Measurements from ENCODE around the gene ARHGEF3.

The ARHGEF3 gene

GRCh38 chr3:56839784-56840715 is 38.3 kb upstream of the ARHGEF3 start:
- Histone ChIP-seq H3K4me3 (ENCODE audit: low read length) (no peak overlapping the region), H3K9me3 (ENCODE audit: insufficient read depth, low read length) (no peaks in the 10 kb centered on the region), H3K4me1 (ENCODE audit: low read length) (no peaks in the 10 kb centered on the region), H3K27me3 (ENCODE audit: low read depth, low read length) (no peaks in the 10 kb centered on the region), H4K20me1 (ENCODE audit: insufficient read depth, low read length) (no peaks in the 10 kb centered on the region), H3K9ac (ENCODE audit: low read length) (no peak overlapping the region), H3K79me2 (ENCODE audit: low read length) (no peaks in the 10 kb centered on the region), H2AFZ (ENCODE audit: low read depth, low read length) (no peak overlapping the region), H3K27ac (ENCODE audit: low read length) (no peak overlapping the region), H3K4me2 (ENCODE audit: low read length) (no peak overlapping the region), H3K36me3 (replicated peaks; ENCODE audit: low read depth, low read length) (no peaks in the 10 kb centered on the region)
- no peak for TF ChIP-seq EZH2phosphoT487 (IDR thresholded peaks at IDR 0.05; ENCODE audit: low read depth)
- TF ChIP-seq, protein P1, sequence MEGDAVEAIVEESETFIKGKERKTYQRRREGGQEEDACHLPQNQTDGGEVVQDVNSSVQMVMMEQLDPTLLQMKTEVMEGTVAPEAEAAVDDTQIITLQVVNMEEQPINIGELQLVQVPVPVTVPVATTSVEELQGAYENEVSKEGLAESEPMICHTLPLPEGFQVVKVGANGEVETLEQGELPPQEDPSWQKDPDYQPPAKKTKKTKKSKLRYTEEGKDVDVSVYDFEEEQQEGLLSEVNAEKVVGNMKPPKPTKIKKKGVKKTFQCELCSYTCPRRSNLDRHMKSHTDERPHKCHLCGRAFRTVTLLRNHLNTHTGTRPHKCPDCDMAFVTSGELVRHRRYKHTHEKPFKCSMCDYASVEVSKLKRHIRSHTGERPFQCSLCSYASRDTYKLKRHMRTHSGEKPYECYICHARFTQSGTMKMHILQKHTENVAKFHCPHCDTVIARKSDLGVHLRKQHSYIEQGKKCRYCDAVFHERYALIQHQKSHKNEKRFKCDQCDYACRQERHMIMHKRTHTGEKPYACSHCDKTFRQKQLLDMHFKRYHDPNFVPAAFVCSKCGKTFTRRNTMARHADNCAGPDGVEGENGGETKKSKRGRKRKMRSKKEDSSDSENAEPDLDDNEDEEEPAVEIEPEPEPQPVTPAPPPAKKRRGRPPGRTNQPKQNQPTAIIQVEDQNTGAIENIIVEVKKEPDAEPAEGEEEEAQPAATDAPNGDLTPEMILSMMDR (IDR thresholded peaks at IDR 0.05; ENCODE audit: low read depth, low read length) = no peak

DNA sequence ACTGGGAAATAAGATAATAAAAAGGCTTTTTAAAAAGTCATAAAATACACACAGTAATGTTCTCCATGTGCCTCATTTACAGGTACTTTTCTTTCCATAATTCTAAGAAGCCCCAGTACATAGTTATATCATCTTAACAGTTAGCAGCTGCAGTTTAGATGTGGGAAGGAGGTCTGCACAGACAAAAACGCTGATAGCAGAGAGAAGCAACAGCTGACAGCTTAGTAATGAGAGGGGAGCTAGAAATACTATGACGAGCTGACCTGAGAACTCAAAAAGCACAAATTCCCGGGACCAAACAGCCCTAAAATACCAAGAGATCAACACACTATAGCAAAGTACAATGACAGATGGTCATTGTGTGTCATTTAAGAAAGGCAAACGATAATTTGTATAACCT is 36.7 kb upstream of the ARHGEF3 start:
- TF ChIP-seq, protein P1 (IDR thresholded peaks at IDR 0.05; ENCODE audit: low read depth, low read length) = no peak
- TF ChIP-seq EZH2phosphoT487 (IDR thresholded peaks at IDR 0.05; ENCODE audit: low read depth) = no peak
- no peaks in the 10 kb centered on the region for H3K4me1 ChIP-seq (ENCODE audit: low read length)
- no peak overlapping the region for H3K9ac ChIP-seq (ENCODE audit: low read length)
- H3K27me3 ChIP-seq (ENCODE audit: low read depth, low read length) = no peaks in the 10 kb centered on the region
- H3K27ac ChIP-seq (ENCODE audit: low read length) = no peak overlapping the region
- no peaks in the 10 kb centered on the region for H4K20me1 ChIP-seq (ENCODE audit: insufficient read depth, low read length)
- no peaks in the 10 kb centered on the region for H3K79me2 ChIP-seq (ENCODE audit: low read length)
- H3K4me2 ChIP-seq (ENCODE audit: low read length) = no peak overlapping the region
- H3K36me3 ChIP-seq (replicated peaks; ENCODE audit: low read depth, low read length) = no peaks in the 10 kb centered on the region
- H3K4me3 ChIP-seq (ENCODE audit: low read length) = no peak overlapping the region
- H2AFZ ChIP-seq (ENCODE audit: low read depth, low read length) = no peak overlapping the region
- no peaks in the 10 kb centered on the region for H3K9me3 ChIP-seq (ENCODE audit: insufficient read depth, low read length)

DNA sequence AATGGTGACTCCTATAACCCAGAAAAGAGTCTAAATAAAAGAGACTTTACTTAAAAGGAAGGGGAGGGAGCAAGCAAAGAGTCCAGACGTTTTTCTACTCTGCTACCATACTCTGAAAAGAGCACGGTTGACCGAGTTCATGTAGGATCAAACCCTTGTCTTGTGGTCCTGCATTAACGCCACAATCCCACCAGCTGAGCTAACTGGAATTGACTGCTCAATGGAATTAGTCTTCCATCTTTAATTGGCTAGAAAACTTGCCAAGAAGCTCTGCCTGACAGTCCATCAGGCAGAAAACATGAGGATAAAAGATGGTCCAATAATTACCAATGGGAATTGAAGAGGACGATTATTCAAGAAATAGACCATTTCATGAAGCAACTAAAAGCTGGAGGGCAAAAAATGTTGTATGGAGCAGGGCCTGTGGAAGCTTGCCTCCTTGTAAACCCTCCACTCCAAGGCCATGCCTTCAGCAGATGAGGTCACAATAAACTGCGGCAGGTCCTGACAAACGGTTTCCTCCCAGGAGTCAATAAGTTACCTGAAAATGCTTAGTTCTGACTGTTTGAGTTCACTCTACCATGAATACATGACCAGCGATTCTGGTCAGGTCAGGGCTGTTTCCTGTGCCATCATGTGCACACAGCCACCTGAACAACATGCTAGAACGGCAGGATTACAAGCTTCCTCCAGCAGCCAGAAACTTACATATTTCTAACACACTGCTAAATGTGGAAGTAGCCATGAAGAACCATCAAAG is 35.6 kb upstream of the ARHGEF3 start:
- no peak overlapping the region for H2AFZ ChIP-seq (ENCODE audit: low read depth, low read length)
- H3K4me2 ChIP-seq (ENCODE audit: low read length) = no peak overlapping the region
- H3K27ac ChIP-seq (ENCODE audit: low read length) = no peak overlapping the region
- H3K4me1 ChIP-seq (ENCODE audit: low read length) = no peaks in the 10 kb centered on the region
- TF ChIP-seq, protein P1 (IDR thresholded peaks at IDR 0.05; ENCODE audit: low read depth, low read length) = no peak
- no peak for TF ChIP-seq EZH2phosphoT487 (IDR thresholded peaks at IDR 0.05; ENCODE audit: low read depth)
- H3K9me3 ChIP-seq (ENCODE audit: insufficient read depth, low read length) = no peaks in the 10 kb centered on the region
- no peaks in the 10 kb centered on the region for H3K36me3 ChIP-seq (replicated peaks; ENCODE audit: low read depth, low read length)
- no peaks in the 10 kb centered on the region for H3K79me2 ChIP-seq (ENCODE audit: low read length)
- H4K20me1 ChIP-seq (ENCODE audit: insufficient read depth, low read length) = no peaks in the 10 kb centered on the region
- no peak overlapping the region for H3K4me3 ChIP-seq (ENCODE audit: low read length)
- H3K27me3 ChIP-seq (ENCODE audit: low read depth, low read length) = no peaks in the 10 kb centered on the region
- no peak overlapping the region for H3K9ac ChIP-seq (ENCODE audit: low read length)

Data from OCI-LY3 (cell line).